ENCODE results near the gene DUSP7.
"Not testable (repeated sequence)": the region's sequence is repeated elsewhere in the genome, so short reads cannot be mapped to it uniquely, and the experiment has no call there.

Gene DUSP7

DNA sequence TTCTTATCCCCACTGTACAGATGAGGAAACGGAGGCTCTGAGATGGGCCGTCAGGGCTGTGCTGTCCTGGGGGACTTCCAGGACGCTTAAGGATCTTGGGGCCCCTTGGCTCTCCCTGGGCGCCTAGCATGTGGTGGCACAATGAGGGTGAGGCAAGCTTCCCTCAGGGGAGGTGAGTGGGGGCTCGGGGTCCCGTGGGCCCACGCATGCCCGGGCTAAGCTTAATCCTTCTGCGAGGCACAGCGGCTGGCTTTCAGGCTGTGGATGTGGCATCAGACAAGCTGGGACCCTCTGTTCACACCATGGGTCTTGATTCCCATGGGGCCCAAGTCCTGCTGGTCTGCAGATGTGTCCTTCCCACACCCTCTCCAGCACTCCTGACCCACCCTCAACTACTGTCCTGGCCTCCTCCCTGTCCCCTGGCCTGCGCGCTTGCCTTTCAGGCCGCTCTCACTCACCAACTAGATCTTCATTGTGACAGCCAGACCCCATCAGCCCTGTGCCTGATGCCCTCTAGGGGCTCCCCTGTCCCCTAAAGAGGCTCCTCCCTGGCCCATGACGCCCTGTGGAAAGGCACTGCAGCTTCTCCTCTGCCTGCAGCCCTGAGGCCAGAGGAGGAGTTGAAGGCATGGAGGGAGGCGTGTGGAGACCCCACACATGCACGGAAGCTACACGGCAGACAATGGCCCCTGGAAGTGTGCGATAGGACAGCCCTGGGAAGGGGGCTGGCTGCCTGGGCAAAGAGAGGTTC is 11.3 kb downstream of the DUSP7 start:
- DNase-seq: no peak

DNA sequence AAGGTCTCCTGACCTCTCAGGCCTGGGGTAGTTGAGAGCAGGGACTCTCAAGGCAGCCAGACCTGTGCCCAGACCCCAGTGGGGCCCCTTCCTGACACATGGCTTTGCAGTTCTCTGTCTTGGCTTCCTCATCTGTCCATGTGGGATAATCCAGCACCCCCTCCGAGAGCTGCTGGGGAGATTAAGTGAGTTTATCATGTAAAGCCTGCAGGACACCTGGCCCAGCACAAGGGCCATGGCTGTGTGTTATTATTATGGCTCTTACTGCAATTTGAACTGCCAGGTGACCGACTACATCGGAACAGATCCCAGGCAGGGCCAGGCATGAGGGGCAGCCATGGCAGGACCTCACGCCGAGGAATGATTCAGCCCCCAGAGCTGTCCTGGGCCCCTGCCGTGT is 12.6 kb downstream of the DUSP7 start:
- no peak for DNase-seq

DNA sequence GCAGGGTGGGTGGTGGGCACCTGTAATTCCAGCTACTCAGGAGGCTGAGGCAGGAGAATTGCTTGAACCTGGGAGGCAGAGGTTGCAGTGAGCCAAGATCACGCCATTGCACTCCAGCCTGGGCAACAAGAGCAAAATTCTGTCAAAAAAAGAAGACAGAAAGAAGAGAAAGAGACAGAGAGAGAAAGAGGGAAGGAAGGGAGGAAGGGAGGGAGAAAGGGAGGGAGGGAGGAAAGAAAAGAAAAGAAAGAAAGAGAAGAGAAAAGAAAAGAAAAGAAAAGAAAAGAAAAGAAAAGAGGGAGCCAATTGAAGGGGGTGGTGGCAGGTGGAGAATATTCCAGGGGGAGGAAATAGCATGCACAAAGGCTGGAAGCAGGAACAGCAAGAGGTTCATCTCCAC is 13.3 kb downstream of the DUSP7 start:
- not testable (repeated sequence) for DNase-seq

DNA sequence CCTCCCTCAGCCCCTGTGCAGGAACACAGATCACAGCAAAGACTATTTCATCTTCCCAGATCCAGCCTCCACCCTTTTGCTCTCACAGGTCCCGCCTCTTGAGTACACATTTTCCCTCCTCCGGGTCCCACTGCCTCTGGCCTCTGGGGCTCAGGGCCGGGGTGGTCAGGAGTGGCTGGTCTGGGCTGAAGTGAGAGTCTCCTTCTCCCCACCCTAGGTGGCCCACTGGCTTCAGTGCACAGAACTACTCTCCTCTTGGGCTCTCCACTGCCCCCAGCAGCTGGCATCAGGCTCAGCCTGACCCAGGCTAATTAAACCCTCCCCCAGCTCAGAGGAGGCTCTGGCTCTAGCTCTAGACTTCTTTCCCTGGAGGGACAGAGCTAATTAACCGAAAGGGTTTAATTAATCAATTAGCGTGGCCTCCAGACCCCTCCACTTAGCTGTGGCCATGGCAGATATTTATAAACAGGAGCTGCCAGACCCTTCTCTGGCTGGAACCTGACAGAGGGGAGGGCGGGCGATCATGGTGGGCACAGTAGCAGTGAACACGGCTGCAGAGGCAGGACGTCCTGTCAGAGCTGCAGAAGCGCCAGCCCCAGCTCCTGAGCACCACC is 15.1 kb downstream of the DUSP7 start:
- no peak for DNase-seq

- DNase-seq: no peak
Observed at GRCh38 chr3:52040600-52040999, 15.8 kb downstream of the DUSP7 start.

DNA sequence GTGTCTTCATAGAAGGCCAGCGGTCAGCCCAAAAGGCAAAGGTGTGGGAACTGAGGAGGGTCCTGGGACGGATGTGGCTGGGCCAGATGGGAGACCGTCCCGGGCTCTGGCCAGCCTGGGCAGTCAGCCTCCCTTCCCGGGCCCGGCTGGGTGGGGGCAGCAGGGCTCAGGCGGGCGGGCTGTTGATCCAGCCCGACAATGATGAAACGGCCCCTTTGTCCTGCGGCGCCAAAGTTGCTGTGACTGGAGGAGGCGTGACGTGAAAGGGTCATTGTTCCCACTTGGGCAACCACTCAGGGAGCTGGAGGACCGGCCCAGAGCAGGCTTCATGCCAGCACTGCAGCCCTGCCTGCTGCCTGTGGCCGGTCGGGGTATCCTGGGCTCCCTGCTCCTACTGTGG is 16.5 kb downstream of the DUSP7 start:
- no peak for DNase-seq

DNA sequence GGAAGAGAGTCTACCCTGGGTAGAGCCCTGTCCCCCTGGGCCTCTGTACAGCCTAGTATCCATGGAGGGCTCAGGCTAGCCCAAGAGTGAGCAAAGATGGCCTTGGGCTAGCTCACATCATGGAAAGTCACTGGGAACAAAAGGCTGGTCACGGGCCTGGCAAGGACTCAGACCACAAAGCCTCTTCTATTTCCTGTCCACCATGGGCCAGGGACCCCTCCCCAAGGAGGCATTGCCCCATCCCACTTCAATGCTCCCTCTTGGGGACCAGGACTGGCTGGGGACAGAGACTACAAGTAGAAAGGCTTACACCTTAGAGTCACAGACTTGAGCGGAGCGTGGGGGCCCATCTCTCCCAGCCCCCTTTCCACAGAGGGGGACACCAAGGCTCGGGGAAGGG is 16.9 kb downstream of the DUSP7 start:
- DNase-seq: no peak

GRCh38 chr3:52038227-52038626 is 18.1 kb downstream of the DUSP7 start:
- no peak for DNase-seq

GRCh38 chr3:52037291-52037690 is 19.1 kb downstream of the DUSP7 start:
- DNase-seq: no peak

- DNase-seq: no peak
Observed at GRCh38 chr3:52036829-52037228, 19.5 kb downstream of the DUSP7 start.

- no peak for DNase-seq
Observed at GRCh38 chr3:52036222-52036694, 20.1 kb downstream of the DUSP7 start.

- DNase-seq: no peak
Observed at GRCh38 chr3:52034651-52035050, 21.7 kb downstream of the DUSP7 start.

- DNase-seq: no peak
Observed at GRCh38 chr3:52034212-52034611, 22.2 kb downstream of the DUSP7 start.

DNA sequence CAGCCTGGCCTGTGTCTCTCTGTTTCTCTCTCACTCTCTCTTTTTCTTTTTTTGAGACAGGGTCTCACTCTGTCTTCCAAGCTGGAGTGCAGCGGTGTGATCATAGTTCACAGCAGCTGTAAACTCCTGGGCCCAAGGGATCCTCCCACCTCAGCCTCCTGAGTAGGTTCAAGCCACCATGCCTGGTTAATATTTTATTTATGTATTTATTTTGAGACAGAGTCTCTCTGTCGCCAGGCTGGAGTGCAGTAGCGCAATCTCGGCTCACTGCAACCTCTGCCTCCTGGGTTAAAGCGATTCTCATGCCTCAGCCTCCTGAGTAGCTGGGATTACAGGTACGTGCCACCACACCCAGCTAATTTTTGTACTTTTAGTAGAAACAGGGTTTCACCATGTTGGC is 22.6 kb downstream of the DUSP7 start:
- not testable (repeated sequence) for DNase-seq

- DNase-seq: no peak
Observed at GRCh38 chr3:52032702-52033408, 23.5 kb downstream of the DUSP7 start.

DNA sequence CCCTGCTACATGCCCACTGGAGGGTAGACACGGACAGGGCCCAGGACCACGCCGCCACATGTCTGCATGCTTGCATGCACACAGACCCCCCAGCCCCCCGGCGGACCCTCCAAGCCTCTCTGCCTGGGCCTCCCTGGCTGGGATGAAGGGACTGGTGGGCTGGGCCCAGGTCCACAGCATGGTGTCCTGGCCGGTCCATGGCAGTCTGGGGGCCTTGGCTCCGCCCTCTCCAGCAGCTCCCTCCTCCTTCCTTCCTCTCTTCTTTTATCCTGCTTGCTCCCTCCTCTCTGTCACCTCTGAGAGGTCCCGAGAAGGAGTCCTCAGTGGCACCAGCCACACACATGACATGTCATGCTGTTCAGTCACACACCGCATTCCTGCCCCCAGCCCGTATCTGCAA is 24.5 kb downstream of the DUSP7 start:
- DNase-seq: no peak

DNA sequence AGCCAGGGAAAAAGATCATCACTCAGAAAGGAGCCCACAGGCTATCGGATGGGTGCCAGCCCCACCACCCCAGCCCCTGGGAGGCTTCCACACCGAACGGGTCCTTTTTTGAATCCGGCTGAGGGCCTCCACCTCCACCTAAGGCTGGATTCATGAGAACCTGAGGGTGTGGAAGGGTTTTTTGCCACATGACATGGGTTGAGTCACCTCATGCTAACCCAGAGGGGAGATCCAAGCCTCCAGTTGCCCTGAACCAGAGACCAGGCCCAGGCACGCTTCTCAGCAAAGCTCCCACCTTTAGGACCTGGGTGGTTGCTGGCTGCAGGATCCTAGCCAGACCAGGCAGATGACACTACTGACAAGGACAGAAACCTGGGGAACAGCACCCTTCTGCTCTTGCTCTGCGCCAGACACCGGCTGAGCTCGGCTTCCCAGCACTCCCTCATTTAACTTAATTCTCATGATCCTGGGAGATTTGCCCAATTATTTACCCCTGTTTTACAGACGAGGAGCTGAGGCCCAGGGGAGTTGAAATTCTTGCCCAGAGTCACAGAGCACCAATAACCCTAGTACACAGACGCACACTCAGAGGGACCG is 25.6 kb downstream of the DUSP7 start:
- DNase-seq: no peak

GRCh38 chr3:52029535-52029934 is 26.8 kb downstream of the DUSP7 start:
- DNase-seq: no peak

GRCh38 chr3:52029053-52029452 is 27.3 kb downstream of the DUSP7 start:
- peak; percentile 56 for DNase-seq

- no peak for DNase-seq
Observed at GRCh38 chr3:52028572-52028971, 27.8 kb downstream of the DUSP7 start.

DNA sequence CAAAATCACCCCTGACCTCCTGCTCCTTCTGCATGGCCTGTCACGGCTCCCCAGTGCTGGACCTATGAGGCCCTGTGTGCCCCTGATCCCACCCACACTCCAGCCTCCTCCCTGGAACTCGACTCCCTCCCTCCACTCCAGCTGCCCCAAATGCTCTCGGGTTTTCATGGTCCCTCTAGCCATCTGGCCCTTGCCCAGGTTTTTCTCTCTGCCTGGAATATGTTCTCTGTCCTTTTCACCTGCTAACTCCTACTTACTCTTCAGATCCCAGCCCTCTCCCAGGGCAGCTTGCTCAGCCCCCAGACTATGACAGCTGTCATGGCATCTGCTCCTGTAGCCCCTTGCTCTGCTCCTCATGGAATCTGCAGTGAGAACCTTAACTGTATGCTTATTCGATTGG is 30.3 kb downstream of the DUSP7 start:
- no peak for DNase-seq

DNA sequence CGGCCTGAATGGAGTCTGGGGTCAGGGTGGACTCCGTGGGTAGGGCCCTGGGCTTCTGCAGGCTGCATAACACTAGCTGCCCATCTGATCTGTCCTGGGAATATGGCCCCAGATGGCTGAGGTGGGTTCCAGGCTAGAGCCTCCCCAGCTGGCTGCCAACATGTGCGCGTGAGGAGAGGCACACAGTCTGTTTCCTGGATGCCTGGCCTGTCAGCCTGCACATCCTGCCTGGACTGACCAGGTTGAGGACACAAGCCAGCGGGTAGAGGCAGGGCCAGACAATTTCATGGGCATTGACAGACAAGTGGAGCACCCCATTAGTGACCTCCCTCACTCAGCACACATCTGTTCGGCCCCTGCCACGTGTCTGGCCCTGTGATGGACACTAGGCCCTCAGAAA is 30.9 kb downstream of the DUSP7 start:
- no peak for DNase-seq

GRCh38 chr3:52024765-52025452 is 31.5 kb downstream of the DUSP7 start:
- no peak for DNase-seq
